ENCODE data around the gene ACLY.
A peak's percentile ranks its signal among the peaks of the same experiment; 100 is the strongest.
"Not testable (repeated sequence)": the region's sequence is repeated elsewhere in the genome, so short reads cannot be mapped to it uniquely, and the experiment has no call there.

ACLY gene

GRCh38 chr17:41956522-41956921 is 37.8 kb upstream of the ACLY start:
- H3K9ac ChIP-seq (ENCODE audit: low read depth, low read length): no peak overlapping the region
- H3K4me1 ChIP-seq (ENCODE audit: insufficient read depth, low read length): peaks cover 20% of the 10 kb centered on the region
- no peaks in the 10 kb centered on the region for H3K36me3 ChIP-seq (ENCODE audit: insufficient read depth, low read length)
- no peaks in the 10 kb centered on the region for H3K9me3 ChIP-seq (ENCODE audit: control insufficient read depth, insufficient read depth, low read length)

- H3K9me3 ChIP-seq (ENCODE audit: control insufficient read depth, insufficient read depth, low read length): no peaks in the 10 kb centered on the region
- no peaks in the 10 kb centered on the region for H3K36me3 ChIP-seq (ENCODE audit: insufficient read depth, low read length)
- no peaks in the 10 kb centered on the region for H3K4me1 ChIP-seq (ENCODE audit: insufficient read depth, low read length)
- H3K9ac ChIP-seq (ENCODE audit: low read depth, low read length): no peak overlapping the region
Observed at GRCh38 chr17:41948762-41949460, 30.2 kb upstream of the ACLY start.

- H3K4me1 ChIP-seq (ENCODE audit: insufficient read depth, low read length): no peaks in the 10 kb centered on the region
- no peak overlapping the region for H3K9ac ChIP-seq (ENCODE audit: low read depth, low read length)
- no peaks in the 10 kb centered on the region for H3K9me3 ChIP-seq (ENCODE audit: control insufficient read depth, insufficient read depth, low read length)
- no peaks in the 10 kb centered on the region for H3K36me3 ChIP-seq (ENCODE audit: insufficient read depth, low read length)
Observed at GRCh38 chr17:41944943-41945342, 26.2 kb upstream of the ACLY start.

GRCh38 chr17:41943492-41943891 is 24.7 kb upstream of the ACLY start:
- Histone ChIP-seq H3K9ac (ENCODE audit: low read depth, low read length) (no peak overlapping the region), H3K4me1 (ENCODE audit: insufficient read depth, low read length) (no peaks in the 10 kb centered on the region), H3K9me3 (ENCODE audit: control insufficient read depth, insufficient read depth, low read length) (no peaks in the 10 kb centered on the region), H3K36me3 (ENCODE audit: insufficient read depth, low read length) (no peaks in the 10 kb centered on the region)

- no peaks in the 10 kb centered on the region for H3K9me3 ChIP-seq (ENCODE audit: control insufficient read depth, insufficient read depth, low read length)
Observed at GRCh38 chr17:41942626-41943373, 24.0 kb upstream of the ACLY start.

GRCh38 chr17:41941168-41941567 is 22.4 kb upstream of the ACLY start:
- no peaks in the 10 kb centered on the region for H3K9me3 ChIP-seq (ENCODE audit: control insufficient read depth, insufficient read depth, low read length)
- no peak overlapping the region for H3K9ac ChIP-seq (ENCODE audit: low read depth, low read length)
- H3K36me3 ChIP-seq (ENCODE audit: insufficient read depth, low read length): no peaks in the 10 kb centered on the region
- H3K4me1 ChIP-seq (ENCODE audit: insufficient read depth, low read length): no peaks in the 10 kb centered on the region

More at GRCh38 chr17:41942626-41943373, 24.0 kb upstream of the ACLY start:
- Histone ChIP-seq H3K9ac (ENCODE audit: low read depth, low read length) (no peak overlapping the region), H3K36me3 (ENCODE audit: insufficient read depth, low read length) (no peaks in the 10 kb centered on the region), H3K4me1 (ENCODE audit: insufficient read depth, low read length) (no peaks in the 10 kb centered on the region)

- Histone ChIP-seq H3K9me3 (ENCODE audit: control insufficient read depth, insufficient read depth, low read length) (no peaks in the 10 kb centered on the region), H3K36me3 (ENCODE audit: insufficient read depth, low read length) (no peaks in the 10 kb centered on the region)
Observed at GRCh38 chr17:41939693-41940090, 20.9 kb upstream of the ACLY start.

GRCh38 chr17:41939044-41939692 is 20.4 kb upstream of the ACLY start:
- no peaks in the 10 kb centered on the region for H3K36me3 ChIP-seq (ENCODE audit: insufficient read depth, low read length)
- H3K4me1 ChIP-seq (ENCODE audit: insufficient read depth, low read length): no peaks in the 10 kb centered on the region
- H3K9ac ChIP-seq (ENCODE audit: low read depth, low read length): no peak overlapping the region
- no peaks in the 10 kb centered on the region for H3K9me3 ChIP-seq (ENCODE audit: control insufficient read depth, insufficient read depth, low read length)

More at GRCh38 chr17:41939693-41940090, 20.9 kb upstream of the ACLY start:
- H3K9ac ChIP-seq (ENCODE audit: low read depth, low read length): no peak overlapping the region
- H3K4me1 ChIP-seq (ENCODE audit: insufficient read depth, low read length): no peaks in the 10 kb centered on the region

GRCh38 chr17:41937970-41938954 is 19.5 kb upstream of the ACLY start:
- no peaks in the 10 kb centered on the region for H3K36me3 ChIP-seq (ENCODE audit: insufficient read depth, low read length)
- H3K4me1 ChIP-seq (ENCODE audit: insufficient read depth, low read length): no peaks in the 10 kb centered on the region
- H3K9ac ChIP-seq (ENCODE audit: low read depth, low read length): no peak overlapping the region
- no peaks in the 10 kb centered on the region for H3K9me3 ChIP-seq (ENCODE audit: control insufficient read depth, insufficient read depth, low read length)

GRCh38 chr17:41935641-41936040 is 16.9 kb upstream of the ACLY start:
- no peaks in the 10 kb centered on the region for H3K4me1 ChIP-seq (ENCODE audit: insufficient read depth, low read length)
- no peak overlapping the region for H3K9ac ChIP-seq (ENCODE audit: low read depth, low read length)
- H3K9me3 ChIP-seq (ENCODE audit: control insufficient read depth, insufficient read depth, low read length): no peaks in the 10 kb centered on the region
- no peaks in the 10 kb centered on the region for H3K36me3 ChIP-seq (ENCODE audit: insufficient read depth, low read length)

GRCh38 chr17:41932816-41933389 is 14.2 kb upstream of the ACLY start:
- H3K9ac ChIP-seq (ENCODE audit: low read depth, low read length): no peak overlapping the region
- H3K36me3 ChIP-seq (ENCODE audit: insufficient read depth, low read length): no peaks in the 10 kb centered on the region
- H3K9me3 ChIP-seq (ENCODE audit: control insufficient read depth, insufficient read depth, low read length): no peaks in the 10 kb centered on the region
- H3K4me1 ChIP-seq (ENCODE audit: insufficient read depth, low read length): peaks cover 4% of the 10 kb centered on the region; the same call in 1 of the 2 replicates

- not testable (repeated sequence) for H3K36me3 ChIP-seq (ENCODE audit: insufficient read depth, low read length); H3K9ac ChIP-seq (ENCODE audit: low read depth, low read length); H3K4me1 ChIP-seq (ENCODE audit: insufficient read depth, low read length); H3K9me3 ChIP-seq (ENCODE audit: control insufficient read depth, insufficient read depth, low read length)
Observed at GRCh38 chr17:41931715-41932114, 13.0 kb upstream of the ACLY start.

GRCh38 chr17:41930833-41931156 is 12.0 kb upstream of the ACLY start:
- not testable (repeated sequence) for H3K36me3 ChIP-seq (ENCODE audit: insufficient read depth, low read length); H3K9me3 ChIP-seq (ENCODE audit: control insufficient read depth, insufficient read depth, low read length); H3K4me1 ChIP-seq (ENCODE audit: insufficient read depth, low read length)
- peak overlapping the region; percentile 94; the same call in 1 of the 2 replicates for H3K9ac ChIP-seq (ENCODE audit: low read depth, low read length)

Data from ES-I3 (cell line).